Stimulated activated CD4-positive, alpha-beta T cell treated with anti-CD3 and anti-CD28 coated beads, TNF-alpha, amount 100 ng/mL, for 1 hour (primary cell): ENCODE measurements around the gene TCERG1L.
"Not testable (repeated sequence)": the region's sequence is repeated elsewhere in the genome, so short reads cannot be mapped to it uniquely, and the experiment has no call there.

ENCODE experiments used
- DNase-seq, 3 donors: peaks; one replicate each; pipeline ENCODE4 v3.0.0-alpha.2; 2020; ENCODE audit warnings: low read depth in 3 of 3, low spot score in 1 of 3

The TCERG1L gene

GRCh38 chr10:131111007-131111406, 200.5 kb downstream of the TCERG1L start:
- DNase-seq: no peak

- DNase-seq: no peak
Observed at GRCh38 chr10:131110241-131110783, 201.2 kb downstream of the TCERG1L start.

GRCh38 chr10:131109726-131110125, 201.8 kb downstream of the TCERG1L start:
- no peak for DNase-seq

- DNase-seq: no peak
Observed at GRCh38 chr10:131109291-131109690, 202.2 kb downstream of the TCERG1L start.

- DNase-seq: no peak
Observed at GRCh38 chr10:131107970-131108369, 203.6 kb downstream of the TCERG1L start.

- DNase-seq: no peak
Observed at GRCh38 chr10:131102676-131103075, 208.8 kb downstream of the TCERG1L start.

GRCh38 chr10:131102147-131102546, 209.4 kb downstream of the TCERG1L start:
- DNase-seq: no peak

GRCh38 chr10:131100418-131101410, 210.8 kb downstream of the TCERG1L start:
- not testable (repeated sequence) for DNase-seq

GRCh38 chr10:131099028-131099726, 212.3 kb downstream of the TCERG1L start:
- DNase-seq: no peak

GRCh38 chr10:131098416-131098952, 213.0 kb downstream of the TCERG1L start:
- DNase-seq: no peak

GRCh38 chr10:131096031-131096430, 215.5 kb downstream of the TCERG1L start:
- DNase-seq: no peak

GRCh38 chr10:131095313-131095580, 216.3 kb downstream of the TCERG1L start:
- DNase-seq: no peak

- no peak for DNase-seq
Observed at GRCh38 chr10:131094527-131095312, 216.8 kb downstream of the TCERG1L start.

GRCh38 chr10:131093795-131094366, 217.6 kb downstream of the TCERG1L start:
- DNase-seq: no peak

- no peak for DNase-seq
Observed at GRCh38 chr10:131093346-131093745, 218.2 kb downstream of the TCERG1L start.

- no peak for DNase-seq
Observed at GRCh38 chr10:131092876-131093275, 218.6 kb downstream of the TCERG1L start.

GRCh38 chr10:131092386-131092785, 219.1 kb downstream of the TCERG1L start:
- no peak for DNase-seq

GRCh38 chr10:131091682-131092081, 219.8 kb downstream of the TCERG1L start:
- no peak for DNase-seq

GRCh38 chr10:131090761-131091661, 220.5 kb downstream of the TCERG1L start:
- no peak for DNase-seq

- DNase-seq: no peak
Observed at GRCh38 chr10:131089861-131090260, 221.7 kb downstream of the TCERG1L start.
